NK-92 treated with Interleukin-12 subunit alpha and Interleukin-12 subunit beta, amount 100 ng/mL, for 24 hours (cell line): ENCODE results near the gene CFAP61.
"Not testable (repeated sequence)": the region's sequence is repeated elsewhere in the genome, so short reads cannot be mapped to it uniquely, and the experiment has no call there.

Experiments
- DNase-seq: peaks from one replicate; lab custom pipeline; 2025; lab: John Stamatoyannopoulos, UW

CFAP61 gene

GRCh38 chr20:20210327-20210726 lies 158.0 kb downstream of the CFAP61 start:
- no peak for DNase-seq

- no peak for DNase-seq
Measured at GRCh38 chr20:20210943-20211273, 158.6 kb downstream of the CFAP61 start.

GRCh38 chr20:20211274-20211987 lies 159.1 kb downstream of the CFAP61 start:
- DNase-seq = no peak

- DNase-seq = no peak
Measured at GRCh38 chr20:20211988-20212518, 159.7 kb downstream of the CFAP61 start.

GRCh38 chr20:20212675-20213096 lies 160.4 kb downstream of the CFAP61 start:
- no peak for DNase-seq

GRCh38 chr20:20213526-20214121 lies 161.3 kb downstream of the CFAP61 start:
- DNase-seq = no peak

- DNase-seq = no peak
Measured at GRCh38 chr20:20214757-20215275, 162.5 kb downstream of the CFAP61 start.

- no peak for DNase-seq
Measured at GRCh38 chr20:20215976-20216727, 163.8 kb downstream of the CFAP61 start.

GRCh38 chr20:20216941-20217340 lies 164.6 kb downstream of the CFAP61 start:
- no peak for DNase-seq

GRCh38 chr20:20217621-20218020 lies 165.3 kb downstream of the CFAP61 start:
- no peak for DNase-seq

GRCh38 chr20:20218106-20218505 lies 165.8 kb downstream of the CFAP61 start:
- DNase-seq = not testable (repeated sequence)

- no peak for DNase-seq
Measured at GRCh38 chr20:20219016-20219415, 166.7 kb downstream of the CFAP61 start.

GRCh38 chr20:20220134-20220533 lies 167.8 kb downstream of the CFAP61 start:
- DNase-seq = no peak

GRCh38 chr20:20223981-20224380 lies 171.6 kb downstream of the CFAP61 start:
- DNase-seq = no peak

GRCh38 chr20:20224806-20225205 lies 172.5 kb downstream of the CFAP61 start:
- DNase-seq = no peak

- DNase-seq = no peak
Measured at GRCh38 chr20:20225325-20226043, 173.2 kb downstream of the CFAP61 start.

- no peak for DNase-seq
Measured at GRCh38 chr20:20226554-20226953, 174.2 kb downstream of the CFAP61 start.

- DNase-seq = no peak
Measured at GRCh38 chr20:20227013-20227571, 174.8 kb downstream of the CFAP61 start.

GRCh38 chr20:20228351-20228750 lies 176.0 kb downstream of the CFAP61 start:
- DNase-seq = no peak

- DNase-seq = no peak
Measured at GRCh38 chr20:20229595-20229994, 177.3 kb downstream of the CFAP61 start.

GRCh38 chr20:20230741-20231140 lies 178.4 kb downstream of the CFAP61 start:
- DNase-seq = no peak
